CMK (cell line): ENCODE data around the gene OCIAD2.
"Not testable (repeated sequence)": the region's sequence is repeated elsewhere in the genome, so short reads cannot be mapped to it uniquely, and the experiment has no call there.

Experiments used
- DNase-seq: peaks from one replicate; pipeline ENCODE4 v3.0.0-alpha.2; 2010; ENCODE audit warnings: low read depth

The OCIAD2 gene, protein sequence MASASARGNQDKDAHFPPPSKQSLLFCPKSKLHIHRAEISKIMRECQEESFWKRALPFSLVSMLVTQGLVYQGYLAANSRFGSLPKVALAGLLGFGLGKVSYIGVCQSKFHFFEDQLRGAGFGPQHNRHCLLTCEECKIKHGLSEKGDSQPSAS

DNA sequence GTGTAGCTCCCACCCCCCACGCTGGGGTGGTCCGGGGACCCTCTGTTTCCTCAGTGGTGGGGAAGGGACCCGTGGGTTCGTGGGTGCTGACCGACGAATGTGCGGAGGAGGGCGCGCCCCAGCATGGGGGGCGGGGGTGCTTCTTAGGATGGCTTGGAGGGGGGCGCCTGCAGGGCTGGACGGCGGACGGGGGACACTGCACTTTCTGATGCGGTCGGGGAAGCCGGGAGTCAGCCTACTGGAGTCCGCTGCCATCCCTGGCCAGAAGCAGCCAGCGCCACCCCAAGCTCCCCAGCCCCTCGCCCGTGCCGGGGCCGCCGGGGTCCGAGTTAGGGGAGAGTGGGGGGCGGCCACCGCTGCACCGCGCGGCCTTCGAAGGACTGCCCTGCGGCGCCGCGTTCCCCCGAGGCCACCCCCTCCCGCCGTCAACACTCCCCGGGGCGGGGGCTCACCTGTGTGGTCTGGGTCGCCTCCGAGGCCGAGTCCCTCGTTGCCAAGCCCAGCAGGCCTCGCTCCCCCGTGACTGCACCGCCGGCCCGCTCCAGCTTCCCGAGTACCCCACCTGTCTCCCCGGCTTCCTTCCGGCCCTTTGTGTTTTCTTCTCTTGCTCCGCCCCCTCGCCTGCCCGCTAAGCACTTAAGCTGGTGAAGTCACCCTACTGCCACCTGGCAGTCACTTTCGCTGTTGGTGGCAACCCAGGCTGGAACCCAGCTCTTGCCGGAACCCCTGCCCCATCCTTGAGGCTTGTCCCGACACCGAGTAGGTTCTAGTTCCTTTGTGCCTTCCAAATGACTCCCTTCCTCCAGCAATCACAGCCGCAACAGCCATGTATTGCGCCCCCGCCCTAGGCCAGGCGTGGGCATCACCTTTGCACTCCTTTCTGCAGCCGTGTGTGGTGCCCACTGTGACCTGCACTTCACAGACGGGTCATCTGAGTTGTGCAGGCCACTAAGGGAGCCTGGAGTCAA lies at the start of gene OCIAD2:
Gene OCIAD2 (minus strand): TSS at position 569 of the 968 bp plus-strand sequence. CDS start 2,225 bp downstream, outside the sequence.
- no peak for DNase-seq

DNA sequence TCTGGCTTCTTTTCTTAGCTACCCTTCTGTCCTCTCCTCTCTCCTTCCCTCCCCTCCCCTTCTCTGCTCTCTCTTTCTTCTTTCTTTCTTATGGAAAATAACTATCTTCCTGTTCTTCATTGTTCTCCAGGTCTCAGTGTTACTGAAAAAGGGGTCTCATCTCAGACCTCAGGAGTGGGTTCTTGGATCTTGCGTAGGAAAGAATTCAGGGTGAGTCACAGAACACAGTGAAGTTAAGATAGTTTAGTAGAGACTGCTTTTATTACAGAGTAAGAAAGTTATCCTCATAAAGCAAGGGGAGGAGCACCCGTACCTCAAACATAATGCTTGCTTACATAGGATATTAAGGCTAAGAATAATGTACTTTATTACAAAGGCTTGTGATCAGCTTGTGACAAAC lies 47.7 kb upstream of the OCIAD2 start:
- no peak for DNase-seq

DNA sequence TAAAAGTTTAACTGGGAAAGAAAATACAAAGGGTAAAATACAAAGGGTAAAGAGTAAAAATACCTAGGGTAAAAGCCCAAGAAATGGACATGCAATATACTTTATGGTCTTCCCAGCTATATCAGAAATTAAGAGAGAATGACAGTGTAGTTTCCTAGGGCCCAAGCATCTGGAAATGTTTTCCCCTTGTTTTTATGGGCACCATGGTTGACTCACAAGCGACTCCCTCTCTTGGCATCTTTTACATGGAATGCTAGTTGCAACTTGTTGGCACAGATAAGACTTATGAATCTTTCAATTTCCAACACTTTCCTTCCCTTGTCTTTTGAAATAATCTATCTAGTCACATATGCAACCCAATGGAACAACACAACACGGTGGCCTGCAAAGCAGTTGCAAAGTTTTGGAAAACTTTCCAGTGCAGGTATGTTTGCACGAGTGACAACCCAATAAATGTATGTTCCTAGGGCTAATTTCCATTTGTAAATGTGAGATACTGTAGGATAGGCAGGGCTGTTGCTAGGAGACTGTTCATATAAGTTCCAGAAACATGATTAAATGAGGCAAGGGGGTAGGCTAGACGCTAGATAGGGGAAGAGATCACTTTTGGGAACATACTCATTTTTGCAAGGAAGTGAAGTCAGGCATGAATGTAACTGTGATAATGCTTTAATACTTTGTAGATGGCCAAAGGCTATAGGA lies 43.1 kb upstream of the OCIAD2 start:
- no peak for DNase-seq

DNA sequence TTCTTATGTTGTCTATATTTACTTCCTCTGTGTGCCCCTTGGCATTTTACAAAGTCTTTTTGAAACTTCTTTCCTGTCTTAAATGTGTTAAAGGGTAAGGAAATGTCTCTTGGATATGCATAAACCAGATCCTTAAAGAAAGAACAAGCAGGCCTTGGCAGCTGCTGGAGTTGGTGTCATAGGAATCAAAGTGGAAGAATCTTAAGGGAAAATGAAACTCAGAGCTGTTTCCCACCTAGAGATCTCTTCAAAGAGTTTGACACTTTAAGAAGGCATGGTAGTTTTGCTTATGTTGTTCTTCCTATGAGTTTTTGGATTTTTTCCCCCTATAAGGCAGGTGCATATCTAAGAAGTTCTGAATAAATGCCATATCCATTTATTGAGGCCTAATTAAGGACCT lies 42.5 kb upstream of the OCIAD2 start:
- no peak for DNase-seq

DNA sequence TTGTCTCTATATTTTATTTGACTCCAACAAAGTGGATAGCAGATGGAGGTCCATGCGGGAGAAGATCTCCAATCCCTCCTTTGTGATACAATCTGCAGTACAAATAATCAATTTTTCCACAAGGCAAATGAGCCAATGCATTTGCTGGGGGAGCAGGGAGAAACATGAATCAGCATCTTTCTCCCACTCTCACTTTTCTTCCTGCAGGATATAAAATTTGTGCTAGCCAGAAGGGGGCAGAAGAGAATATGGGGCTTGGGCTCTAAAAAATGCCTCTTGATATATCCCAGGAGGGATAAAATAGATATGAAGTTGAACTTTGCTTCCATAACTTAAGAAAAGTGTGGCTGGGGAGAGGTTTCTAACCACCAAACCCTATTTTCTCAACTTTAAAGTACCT lies 41.2 kb upstream of the OCIAD2 start:
- no peak for DNase-seq

DNA sequence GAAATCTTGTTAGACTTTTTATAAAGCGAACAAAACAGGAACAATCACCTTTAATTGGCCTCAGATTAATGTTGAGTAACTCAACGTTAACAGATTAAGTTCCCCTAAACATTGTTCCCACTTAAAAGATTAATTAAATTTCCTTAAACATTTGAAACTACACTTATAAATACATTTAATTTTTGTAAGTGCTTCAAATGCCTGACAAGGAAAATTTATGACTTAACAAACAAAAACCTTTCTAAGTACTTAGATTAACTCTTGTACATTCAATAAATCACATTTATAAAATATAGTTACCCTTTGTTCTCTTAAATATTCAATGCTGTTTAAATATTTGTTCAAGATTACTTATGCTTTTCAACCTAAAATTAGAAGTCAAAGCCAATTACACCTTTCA lies 39.4 kb upstream of the OCIAD2 start:
- DNase-seq = no peak

DNA sequence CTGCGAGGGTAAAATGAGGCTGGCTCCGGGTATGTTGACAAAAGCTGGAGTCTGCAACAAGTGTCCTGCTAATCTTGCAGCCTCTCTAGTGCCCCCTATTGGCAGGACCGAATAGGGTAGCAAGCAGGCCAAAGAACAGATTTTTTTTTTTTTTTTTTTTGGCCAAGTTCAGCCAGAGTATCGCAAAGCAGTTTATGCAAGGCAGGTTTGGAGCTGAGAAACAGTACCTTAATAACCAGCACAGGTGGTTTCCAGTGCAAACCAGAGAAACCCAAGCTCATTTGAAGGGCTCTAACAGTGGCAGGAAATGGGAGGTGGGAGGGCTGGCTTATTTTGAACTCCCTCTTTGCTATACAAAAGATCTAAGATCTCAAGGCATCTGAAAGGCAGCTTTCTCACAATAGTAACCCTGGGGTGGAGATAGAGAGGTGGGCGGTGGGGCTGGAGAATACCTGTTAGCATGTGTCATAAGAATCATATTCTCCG lies 38.2 kb upstream of the OCIAD2 start:
- DNase-seq = peak; percentile 21

DNA sequence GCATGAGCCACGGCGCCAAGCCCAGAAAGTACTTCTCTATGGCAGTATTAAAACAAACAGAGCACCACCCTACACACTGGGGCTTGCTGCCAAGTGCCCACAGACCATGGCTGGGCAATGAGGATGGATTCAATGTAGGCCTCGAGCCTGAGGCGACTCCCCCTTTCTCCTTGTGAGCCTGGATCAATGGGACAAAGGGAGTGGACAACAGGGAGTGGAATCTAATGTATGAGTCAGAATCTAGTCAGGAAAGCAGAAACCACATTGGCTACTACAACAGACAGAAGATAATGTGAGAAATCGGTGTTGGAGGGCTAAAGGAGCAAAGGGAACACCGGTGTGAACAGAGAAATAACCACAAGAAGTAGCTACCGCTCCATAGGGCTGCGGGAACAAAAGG lies 37.7 kb upstream of the OCIAD2 start:
- DNase-seq = no peak

DNA sequence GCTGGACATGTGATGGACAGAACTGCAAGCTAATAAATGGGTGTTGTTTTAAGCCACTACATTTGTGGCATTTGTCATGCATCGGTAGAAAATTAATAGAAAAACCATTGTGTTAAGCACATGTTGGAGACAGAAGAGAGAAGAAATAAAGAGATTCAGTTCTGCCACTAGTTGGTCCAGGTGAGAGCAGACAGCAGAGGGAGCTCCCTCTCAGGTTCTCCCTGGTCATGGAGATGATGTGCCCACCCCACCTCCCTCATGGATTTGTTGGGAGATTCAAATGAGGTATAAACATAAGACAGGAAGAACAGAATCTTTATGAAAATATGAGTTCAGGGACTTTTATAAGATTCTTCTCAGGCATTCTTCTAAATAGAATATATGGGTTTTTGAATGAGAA lies 36.8 kb upstream of the OCIAD2 start:
- DNase-seq = no peak

DNA sequence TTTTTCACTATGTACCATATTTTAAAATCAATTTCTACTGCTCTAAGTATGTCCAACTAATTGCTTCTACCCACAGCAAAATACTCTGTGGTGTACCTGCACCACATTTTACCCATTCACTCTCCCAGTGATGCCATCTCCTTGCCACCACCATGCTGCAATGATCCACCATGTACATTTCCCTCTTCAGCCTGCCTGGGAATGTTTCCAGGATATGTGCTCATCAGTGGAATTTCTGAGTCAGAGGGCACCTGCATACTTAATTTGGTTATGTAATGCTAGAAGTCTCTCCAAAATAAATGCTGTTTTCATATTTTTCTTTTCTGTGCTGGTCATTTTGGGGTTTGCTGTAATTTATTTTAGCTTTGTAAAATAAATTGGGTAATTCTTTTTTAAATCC lies 33.2 kb upstream of the OCIAD2 start:
- DNase-seq = no peak

DNA sequence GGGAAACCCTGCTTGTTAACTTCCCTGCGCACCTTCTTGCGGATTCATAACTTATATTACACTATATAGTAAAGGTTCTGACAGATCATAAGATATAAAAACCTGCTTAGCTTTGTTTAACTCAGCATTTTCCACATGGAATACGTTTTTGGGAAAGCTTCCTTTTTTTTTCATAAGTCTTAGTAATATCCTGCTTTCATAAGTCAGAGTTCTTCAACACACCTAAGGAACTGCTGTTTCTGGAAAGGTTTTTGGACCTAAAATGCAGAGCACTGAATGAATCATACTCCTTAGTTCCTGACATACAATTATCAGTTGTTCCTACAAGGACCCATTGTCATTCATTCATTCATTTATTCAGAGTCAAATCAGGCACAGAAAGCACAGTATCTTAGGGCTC lies 32.3 kb upstream of the OCIAD2 start:
- DNase-seq = no peak

DNA sequence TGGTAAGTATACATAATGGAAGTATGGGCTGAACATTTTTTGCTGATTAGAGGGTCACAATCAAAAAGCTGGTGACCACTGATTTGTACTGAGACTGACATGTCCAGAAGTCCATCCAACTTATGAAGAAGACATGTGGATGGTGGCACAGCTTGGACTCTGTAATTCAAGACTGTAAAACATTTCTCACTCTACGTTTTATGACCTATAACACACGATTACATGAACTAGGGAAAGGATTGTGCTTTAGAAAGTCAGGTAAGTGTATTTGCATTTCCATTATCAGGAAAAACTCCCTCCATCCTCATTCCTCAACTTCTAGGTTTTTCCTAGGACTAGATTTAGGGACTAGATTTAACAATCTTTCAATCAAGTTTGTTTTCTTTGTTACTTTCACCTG lies 30.5 kb upstream of the OCIAD2 start:
- no peak for DNase-seq

DNA sequence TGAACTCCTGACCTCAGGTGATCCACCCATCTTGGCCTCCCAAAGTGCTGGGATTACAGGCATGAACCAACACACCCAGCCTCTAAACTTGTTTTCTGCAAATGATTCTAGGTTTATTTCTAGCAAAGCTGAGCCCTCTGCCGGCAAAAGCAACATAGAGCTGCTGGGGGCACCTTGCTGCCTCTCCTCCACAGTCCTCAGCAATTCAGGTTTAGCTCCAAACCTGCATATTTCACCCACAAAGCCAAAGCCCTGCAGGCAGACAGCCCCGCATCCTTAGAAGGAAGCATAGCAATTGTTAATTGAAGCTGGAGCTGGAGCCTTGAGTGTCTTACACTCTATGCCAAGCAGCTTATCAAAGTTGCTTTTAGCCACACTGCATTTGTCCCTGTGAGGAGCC lies 24.9 kb upstream of the OCIAD2 start:
- no peak for DNase-seq

DNA sequence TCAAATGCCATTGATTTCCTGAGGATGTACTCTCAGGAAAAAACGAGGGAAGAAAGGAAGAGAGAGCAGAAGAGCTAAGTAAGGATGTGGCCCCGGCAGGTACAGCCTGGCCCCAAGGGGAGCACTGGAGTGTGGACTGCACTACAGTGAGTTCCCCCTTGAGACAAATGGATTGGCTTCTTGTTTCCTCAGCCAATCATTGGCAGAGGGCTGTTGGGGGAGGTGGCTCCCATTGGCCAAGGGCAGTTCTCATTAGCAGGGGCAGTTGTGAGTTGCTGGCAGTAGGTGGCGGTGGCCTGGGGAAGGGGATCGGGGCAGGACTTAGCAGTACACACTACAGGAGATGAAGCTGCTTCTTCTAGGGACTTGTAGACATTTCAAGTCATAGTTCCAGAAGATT lies 24.1 kb upstream of the OCIAD2 start:
- DNase-seq = no peak

DNA sequence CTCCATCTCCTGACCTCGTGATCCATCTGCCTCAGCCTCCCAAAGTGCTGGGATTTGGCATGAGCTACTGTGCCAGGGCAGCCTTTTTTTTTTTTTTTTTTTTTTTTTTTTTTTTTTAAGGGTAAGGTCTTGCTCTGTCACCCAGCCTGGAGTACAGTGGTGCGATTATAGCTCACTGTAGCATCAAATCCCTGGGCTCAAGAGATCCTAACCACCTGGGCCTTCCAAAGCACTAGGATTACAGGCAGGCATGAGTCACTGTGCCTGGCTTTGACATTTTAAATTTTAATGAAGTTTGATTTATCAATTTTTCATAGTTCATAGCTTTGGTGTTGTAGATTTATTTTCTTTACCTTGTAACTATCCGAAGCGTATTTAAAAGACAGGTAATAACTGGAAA lies 17.8 kb upstream of the OCIAD2 start:
- no peak for DNase-seq

DNA sequence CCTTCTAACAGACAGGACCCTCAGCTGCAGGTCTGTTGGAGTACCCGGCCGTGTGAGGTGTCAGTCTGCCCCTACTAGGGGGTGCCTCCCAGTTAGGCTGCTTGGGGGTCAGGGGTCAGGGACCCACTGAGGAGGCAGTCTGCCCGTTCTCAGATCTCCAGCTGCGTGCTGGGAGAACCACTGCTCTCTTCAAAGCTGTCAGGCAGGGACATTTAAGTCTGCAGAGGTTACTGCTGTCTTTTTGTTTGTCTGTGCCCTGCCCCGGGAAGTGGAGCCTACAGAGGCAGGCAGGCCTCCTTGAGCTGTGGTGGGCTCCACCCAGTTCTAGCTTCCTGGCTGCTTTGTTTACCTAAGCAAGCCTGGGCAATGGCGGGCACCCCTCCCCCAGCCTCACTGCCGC lies 16.5 kb upstream of the OCIAD2 start:
- DNase-seq = not testable (repeated sequence)

DNA sequence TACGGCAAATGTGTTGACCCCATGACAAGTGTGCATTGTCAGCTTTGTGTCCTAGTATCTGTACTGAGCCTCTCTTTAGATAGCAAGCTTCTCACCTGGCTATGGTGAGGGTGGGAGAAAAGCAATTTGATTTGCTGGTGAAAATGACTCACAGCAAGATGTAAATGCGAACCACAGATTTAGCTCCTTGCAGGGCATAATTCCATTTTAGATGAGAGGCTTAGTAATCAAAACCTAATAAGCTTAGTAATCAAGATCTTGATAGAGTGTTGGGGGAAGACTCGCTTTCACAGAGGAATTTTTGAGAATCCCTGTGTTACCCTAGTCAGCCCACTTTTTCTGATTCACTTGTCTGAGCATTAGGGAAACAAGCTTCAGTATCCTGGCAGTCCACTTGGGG lies 7.7 kb upstream of the OCIAD2 start:
- DNase-seq = no peak

DNA sequence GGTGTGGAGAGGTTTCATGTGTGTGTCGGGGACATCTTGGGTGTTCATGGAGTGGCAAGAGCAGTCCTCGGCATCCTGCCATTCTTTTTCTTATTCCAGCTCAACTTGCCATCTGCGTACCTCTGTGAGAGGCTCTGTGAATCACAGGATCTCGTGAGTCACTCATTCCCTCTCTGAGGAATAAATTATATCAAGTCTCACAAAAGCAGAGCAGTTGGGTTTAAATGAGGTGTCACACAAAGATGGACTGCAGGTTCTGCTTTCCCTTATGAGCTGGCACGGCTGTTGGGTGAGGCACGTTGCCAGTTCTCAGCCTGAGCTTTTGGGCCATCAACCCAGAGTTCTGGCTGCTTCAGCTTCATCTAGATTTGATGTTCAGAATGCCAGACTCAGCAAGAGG lies 6.8 kb upstream of the OCIAD2 start:
- no peak for DNase-seq

DNA sequence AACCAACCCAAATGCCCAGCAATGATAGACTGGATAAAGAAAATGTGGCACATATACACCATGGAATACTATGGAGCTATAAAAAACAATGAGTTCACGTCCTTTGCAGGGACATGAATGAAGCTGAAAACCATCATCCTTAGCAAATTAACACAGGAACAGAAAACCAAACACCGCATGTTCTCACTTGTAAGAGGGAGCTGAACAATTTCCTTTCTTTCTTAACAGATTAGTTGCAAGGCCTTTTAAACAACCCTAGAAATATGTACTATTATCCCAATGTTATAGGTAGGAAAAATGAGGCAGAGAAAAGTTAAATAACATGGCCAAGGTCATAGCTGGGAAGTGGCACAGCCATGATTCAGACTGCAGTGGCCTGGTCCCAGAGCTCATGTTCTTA lies 5.8 kb upstream of the OCIAD2 start:
- no peak for DNase-seq

DNA sequence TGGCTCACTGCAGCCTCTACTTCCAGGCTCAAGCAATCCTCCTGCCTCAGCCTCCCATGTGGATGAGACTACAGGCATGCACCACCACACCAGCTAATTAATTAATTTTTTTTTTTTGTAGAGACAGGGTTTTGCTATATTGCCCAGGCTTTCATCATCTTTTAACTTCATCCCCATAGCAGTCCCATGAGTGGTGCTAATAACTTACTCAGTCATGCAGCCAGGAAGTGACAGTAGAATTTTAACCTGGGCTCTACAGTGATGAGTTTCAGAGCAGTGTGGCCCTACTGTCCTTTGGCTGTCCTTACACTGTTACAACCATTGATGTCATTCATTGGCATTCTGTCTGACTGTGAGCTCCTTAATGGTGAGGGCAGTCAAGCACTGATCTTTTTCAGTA lies 3.9 kb upstream of the OCIAD2 start:
- no peak for DNase-seq

DNA sequence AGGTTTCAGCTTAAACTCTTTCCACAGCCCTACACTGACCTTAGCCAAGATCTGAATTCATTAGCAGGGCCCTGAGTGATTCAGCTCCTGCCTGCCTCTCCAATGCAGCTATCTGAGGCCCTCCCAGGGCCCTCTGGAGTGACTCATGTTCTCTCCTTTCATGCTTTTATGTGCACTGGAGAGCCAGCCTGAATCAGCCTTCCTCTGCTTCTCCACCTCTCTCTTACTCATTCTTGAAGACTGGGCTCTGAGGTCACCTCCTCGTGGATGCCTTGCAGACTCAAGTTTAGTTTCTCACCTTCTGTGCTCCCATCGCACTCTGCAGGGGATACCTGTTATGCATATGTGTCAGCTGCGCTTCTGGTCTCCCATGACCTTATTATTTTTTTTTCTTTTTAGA lies 3.1 kb upstream of the OCIAD2 start:
- DNase-seq = no peak

DNA sequence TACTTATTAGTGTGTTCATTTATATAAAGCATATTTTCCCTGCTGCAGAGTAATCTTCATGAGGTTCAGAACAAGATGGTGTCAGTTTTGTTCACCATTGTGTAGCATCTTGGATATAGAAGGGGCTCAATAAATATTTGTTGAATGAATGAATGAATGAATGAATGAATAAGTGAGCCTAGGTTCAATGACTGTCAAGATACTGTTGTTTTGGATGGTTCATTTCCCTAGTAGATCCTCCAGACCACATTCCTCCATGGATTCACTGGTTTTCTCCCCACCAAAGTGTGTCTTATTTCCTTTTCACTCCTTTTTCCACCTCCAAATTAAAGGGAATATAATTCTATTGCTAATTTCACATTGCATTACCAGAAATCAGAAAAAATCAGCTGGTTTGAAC lies 2.1 kb upstream of the OCIAD2 start:
- DNase-seq = no peak
